Stromal cell of bone marrow (primary cell): ENCODE measurements around the gene CABLES1.
"Not testable (repeated sequence)": the region's sequence is repeated elsewhere in the genome, so short reads cannot be mapped to it uniquely, and the experiment has no call there.

ENCODE experiments used
- DNase-seq: peaks from one replicate; pipeline ENCODE4 v3.0.0-alpha.2; 2012; ENCODE audit warnings: low read depth

CABLES1 gene

GRCh38 chr18:23226391-23226790 is 91.1 kb downstream of the CABLES1 start:
- DNase-seq, result no peak

DNA sequence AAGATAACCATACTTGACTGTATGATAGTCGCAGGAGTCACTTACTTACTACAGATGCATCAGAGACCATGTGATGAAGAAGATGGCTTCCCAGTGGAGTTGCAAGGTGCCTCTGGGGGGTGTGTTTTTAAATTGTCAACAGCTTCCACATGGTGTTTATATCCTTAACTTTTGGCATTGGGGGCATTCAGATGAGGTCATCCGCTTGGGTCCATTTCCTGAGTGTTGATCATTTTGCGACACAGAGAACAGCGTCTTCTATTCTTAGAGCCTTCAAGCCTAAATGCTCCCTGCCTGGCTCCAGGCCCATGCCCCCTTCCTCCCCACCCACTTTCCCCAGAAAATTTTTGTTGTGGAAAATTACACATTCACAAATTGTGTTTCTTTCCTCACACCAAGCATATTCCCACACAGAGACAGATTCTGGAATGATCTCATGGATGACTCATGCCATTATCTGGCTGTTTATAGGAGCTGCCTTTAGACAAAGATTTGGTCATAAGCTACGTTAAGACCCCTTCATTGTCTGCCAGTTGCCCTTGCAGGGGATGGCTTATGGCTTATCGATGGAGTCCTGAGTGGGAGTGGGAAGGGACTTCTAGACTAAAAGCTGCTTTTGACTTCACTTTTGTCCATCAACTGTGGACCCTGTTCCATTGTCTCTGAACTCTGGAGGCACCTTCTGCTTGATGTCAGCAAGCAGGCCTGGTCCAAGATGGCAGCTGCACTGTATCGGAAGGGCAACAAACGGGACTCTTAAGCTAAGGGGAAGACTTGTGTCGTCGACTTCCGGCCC is 91.8 kb downstream of the CABLES1 start:
- DNase-seq, result peak; percentile 88

- DNase-seq, result no peak
These were observed 92.4 kb downstream of the CABLES1 start for GRCh38 chr18:23227726-23228070.

- DNase-seq, result no peak
These were observed 93.1 kb downstream of the CABLES1 start for GRCh38 chr18:23228102-23229061.

DNA sequence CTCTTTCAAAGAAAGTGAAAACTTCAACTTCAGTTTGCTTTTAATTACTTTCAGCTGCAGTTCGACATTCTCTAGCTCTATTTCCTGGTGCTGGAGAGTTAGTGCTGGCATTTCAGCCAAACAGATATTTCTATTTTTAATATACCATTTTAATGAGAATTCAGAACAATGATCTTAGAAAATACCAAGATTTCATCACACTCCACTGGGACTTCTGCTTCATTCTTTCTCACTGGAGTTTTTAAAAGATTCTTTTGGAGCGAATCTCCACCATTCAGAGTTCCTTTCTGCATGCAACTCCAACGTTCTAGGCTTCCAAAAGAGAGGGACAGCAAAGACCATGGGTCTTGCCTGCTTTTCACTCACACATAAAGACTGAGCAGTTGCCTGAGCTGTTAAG is 94.2 kb downstream of the CABLES1 start:
- DNase-seq, result peak; percentile 54

DNA sequence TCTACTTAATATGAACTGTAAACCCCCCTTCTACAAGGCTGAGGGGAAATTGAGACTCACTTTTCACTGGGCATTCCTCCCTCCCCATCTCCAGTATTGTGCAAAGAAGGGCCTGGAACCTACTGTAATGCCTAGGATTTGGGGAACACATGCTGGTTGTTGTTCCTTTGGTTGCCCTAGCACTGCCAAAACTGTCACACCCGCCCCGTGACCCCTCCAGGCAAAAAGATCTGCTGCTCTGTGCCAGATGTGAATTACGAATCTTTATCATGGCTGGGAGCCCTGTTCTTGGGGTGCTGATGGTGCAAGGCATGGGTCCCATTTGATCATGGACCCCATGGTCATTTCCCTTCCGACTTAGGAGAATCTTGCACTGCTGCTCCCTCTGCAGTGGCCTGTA is 95.4 kb downstream of the CABLES1 start:
- no peak for DNase-seq

DNA sequence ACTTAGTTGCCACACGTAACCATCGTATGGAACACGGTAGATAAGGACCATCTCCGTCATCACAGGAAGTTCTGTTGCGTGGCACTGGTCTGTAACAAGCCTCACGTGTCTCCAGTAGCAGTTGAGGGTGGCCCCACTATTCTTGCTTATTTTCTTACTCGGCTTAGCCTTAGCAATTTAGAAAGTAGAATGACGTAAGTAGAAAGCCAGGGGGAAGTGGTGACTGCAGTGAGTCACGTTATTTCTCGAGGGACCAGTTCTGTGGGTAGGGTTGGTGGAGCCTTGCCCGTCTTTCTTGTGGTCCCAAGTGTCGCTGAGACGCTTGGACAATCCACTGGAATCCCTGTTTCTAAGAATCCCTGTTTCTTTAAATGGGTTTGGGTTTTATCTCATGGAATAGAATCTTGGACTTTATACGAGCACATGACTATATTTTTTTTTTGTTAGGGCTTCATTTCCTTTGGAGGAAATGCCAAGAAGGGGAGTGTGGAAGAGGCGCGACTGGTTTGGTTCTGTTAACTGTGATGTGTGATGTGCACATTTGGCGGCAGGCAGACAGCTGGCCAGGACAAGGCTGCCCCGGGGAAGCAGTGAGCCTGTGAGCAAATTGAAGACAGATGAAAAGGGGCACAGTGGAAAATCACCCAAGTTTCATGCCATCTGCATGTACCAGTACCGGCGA is 96.2 kb downstream of the CABLES1 start:
- peak; percentile 97 for DNase-seq

DNA sequence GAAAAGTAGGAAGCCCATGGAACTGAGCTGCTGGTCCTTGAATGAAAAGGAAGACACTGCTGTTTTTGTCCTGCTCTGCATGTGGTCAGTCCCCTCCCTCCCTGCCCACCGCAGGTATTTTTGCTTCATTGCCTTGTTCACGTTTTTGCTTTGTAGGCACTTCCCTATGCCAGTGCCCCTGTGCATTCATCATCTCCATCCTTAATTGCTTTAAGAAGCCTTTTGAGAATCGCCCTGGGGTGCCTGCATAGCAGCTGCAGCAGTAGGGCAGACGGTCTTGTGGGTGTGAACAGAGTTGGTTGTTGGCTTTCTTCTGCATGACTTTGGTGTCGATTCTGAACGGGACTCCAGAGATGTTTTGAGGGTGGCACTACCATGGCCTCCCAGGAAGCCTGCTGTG is 97.0 kb downstream of the CABLES1 start:
- no peak for DNase-seq

GRCh38 chr18:23234619-23235018 is 99.3 kb downstream of the CABLES1 start:
- no peak for DNase-seq

GRCh38 chr18:23235336-23235735 is 100.1 kb downstream of the CABLES1 start:
- no peak for DNase-seq

DNA sequence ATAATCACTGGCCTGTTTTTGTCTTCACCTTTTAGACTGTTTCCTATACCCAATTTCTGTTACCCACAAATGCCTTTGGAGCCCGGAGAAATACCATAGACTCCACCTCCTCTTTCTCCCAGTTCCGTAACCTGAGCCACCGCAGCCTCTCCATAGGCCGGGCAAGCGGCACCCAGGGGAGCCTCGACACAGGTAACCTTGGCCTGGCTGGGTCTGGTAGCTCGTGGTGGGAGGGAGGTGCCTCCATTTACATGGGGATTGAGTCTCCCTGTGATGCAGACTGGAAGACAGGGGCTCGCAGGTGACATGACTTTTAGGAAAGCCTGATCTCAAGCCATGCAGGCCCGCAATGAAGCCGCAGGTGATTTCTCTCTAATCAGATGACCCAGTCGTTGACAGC is 100.6 kb downstream of the CABLES1 start:
- DNase-seq, result no peak

GRCh38 chr18:23236876-23237468 is 101.7 kb downstream of the CABLES1 start:
- no peak for DNase-seq

- no peak for DNase-seq
These were observed 102.4 kb downstream of the CABLES1 start for GRCh38 chr18:23237524-23238151.

DNA sequence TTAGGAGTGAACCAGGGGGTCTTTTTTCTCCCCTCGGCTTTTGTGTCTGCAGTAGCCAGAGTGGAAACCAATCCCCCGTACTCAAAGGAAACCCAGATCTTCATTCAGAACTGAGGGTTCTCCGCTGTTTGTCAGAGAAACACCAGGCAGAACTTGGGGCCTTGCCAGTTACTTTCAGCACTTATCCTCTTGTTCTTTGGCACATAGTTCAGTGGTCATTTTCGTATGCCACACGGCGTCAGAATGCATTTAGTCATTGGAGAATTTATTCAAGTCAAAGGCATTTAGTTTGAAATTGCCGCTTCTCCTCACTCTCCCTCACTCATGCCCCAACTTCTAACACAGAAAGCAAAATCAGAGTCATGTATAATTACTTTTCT is 102.9 kb downstream of the CABLES1 start:
- DNase-seq, result peak; percentile 83

- DNase-seq, result no peak
These were observed 103.5 kb downstream of the CABLES1 start for GRCh38 chr18:23238651-23239349.

DNA sequence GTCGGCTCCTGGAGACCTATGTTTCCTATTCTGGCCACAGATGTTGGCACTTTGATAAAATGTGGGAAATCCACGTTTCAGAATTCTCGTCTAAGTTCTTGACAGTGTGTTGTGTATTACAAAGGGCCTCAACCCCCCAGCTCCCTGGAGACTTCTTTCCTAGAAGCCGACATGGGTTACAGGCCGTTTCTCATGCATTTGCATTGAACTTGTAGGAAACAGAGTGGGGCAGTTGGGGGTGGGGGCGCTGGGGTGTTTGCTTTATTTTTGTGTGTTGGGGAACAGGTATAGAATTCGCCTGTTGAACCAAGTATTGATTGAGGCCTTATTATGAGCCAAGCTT is 104.0 kb downstream of the CABLES1 start:
- DNase-seq, result no peak

DNA sequence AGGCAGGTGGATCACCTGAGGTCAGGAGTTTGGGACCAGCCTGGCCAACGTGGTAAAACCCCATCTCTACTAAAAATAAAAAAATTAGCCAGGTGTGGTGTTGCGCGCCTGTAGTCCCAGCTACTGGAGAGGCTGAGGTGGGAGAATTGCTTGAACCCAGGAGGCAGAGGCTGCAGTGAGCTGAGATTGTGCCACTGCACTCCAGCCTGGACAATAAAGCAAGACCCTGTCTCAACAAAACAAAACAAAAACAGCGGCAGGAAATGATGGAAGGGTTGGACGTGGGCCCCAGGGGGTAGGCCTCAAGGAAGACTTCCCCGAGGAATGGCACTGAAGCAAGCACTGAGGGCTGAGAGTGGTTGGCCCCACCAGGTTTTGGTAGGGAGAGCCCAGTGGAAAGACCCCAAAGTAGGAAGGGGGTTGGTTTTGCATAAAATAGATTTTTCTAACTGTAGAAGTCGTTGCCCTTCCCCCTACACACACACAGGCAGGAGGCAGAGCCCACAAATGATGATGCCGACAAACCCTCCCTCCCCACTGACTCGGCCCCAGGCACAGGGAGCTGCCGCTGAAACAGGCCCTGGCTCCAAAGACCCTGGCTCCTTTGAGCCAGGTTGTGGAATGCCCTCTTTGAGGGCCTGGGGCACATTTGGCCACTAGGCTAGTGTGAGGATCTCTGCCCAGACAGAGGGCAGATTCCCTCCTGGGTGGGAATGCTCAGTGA is 104.8 kb downstream of the CABLES1 start:
- no peak for DNase-seq

- no peak for DNase-seq
These were observed 105.3 kb downstream of the CABLES1 start for GRCh38 chr18:23240609-23240930.

DNA sequence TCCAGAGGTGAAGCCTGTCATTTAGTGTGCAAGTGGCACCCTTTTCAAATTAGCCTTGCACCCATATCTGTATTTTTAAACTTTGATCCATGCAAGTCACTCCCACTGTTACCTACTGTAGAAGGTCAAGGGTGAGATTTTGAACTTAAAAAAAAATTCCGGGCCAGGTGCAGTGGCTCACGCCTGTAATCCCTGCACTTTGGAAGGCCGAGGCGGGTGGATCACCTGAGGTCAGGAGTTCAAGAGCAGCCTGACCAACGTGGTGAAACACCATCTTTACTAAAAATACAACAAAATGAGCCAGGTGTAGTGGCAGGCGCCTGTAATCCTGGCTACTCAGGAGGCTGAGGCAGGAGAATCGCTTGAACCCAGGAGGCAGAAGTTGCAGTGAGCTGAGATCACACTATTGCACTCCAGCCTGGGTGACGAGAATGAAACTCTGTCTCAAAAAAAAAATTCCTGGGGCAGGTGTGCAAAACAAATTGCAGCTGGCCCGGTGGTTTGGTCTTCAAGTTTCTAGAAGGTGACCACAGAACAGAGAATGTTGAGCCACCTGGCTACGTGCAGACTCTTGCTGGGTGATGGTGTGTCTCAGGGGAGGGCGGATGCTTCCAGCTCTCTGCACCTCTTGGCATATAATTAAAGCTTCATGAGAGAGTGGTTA is 106.7 kb downstream of the CABLES1 start:
- DNase-seq, result not testable (repeated sequence)

DNA sequence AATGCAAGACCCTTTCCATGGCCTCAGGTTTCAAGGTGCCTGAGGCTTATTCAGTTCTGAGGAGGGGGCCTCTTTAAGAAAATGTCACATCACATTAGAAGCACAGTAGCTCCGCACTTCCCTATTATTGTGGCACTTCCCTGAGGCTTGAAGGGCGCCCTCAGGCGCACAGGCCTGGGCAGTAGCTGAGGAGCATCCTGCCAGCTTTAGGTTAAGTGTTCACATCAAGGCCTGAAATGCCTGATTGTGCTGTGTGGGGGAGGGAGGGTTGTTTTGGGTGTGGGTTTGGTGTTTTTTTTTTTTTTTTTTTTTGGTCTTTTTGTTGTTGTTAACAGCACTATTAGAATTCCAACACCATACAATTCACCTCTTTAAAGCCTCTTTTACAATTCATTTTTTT is 107.9 kb downstream of the CABLES1 start:
- DNase-seq, result no peak
